PFSK-1 (cell line): ENCODE measurements around the gene TTI1.

Experiments
- FOXP2 ChIP-seq: optimal IDR thresholded peaks from 2 replicates; pipeline ENCODE3; 2011; ENCODE audit warnings: borderline replicate concordance, control low read depth, inconsistent platforms; ENCODE audit not compliant: insufficient read depth; ENCODE audit errors: extremely low read length, extremely low read depth
- POLR2AphosphoS5 ChIP-seq: IDR thresholded peaks from 2 replicates; pipeline ENCODE4 v1.6.1; 2012; ENCODE audit warnings: low read depth, mild to moderate bottlenecking, control low read depth, low read length, moderate library complexity
- REST ChIP-seq, 2 experiments: IDR thresholded peaks; 2 replicates each; pipeline versions ENCODE4 v1.6.1 to v1.8.0; 2011 to 2012; ENCODE audit warnings: low read depth in 2 of 2, low read length in 2 of 2, control low read depth in 1 of 2, inconsistent platforms in 1 of 2, mild to moderate bottlenecking in 1 of 2, moderate library complexity in 1 of 2; ENCODE audit not compliant: insufficient read depth in 1 of 2
- SIN3A ChIP-seq: IDR thresholded peaks from 2 replicates; pipeline ENCODE4 v1.6.1; 2012; ENCODE audit warnings: mild to moderate bottlenecking, low read length, moderate library complexity, borderline replicate concordance; ENCODE audit not compliant: insufficient read depth
- TAF1 ChIP-seq: IDR thresholded peaks from 2 replicates; pipeline ENCODE4 v1.6.1; 2012; ENCODE audit warnings: low read length, control low read depth, borderline replicate concordance; ENCODE audit not compliant: insufficient read depth

TTI1 gene

DNA sequence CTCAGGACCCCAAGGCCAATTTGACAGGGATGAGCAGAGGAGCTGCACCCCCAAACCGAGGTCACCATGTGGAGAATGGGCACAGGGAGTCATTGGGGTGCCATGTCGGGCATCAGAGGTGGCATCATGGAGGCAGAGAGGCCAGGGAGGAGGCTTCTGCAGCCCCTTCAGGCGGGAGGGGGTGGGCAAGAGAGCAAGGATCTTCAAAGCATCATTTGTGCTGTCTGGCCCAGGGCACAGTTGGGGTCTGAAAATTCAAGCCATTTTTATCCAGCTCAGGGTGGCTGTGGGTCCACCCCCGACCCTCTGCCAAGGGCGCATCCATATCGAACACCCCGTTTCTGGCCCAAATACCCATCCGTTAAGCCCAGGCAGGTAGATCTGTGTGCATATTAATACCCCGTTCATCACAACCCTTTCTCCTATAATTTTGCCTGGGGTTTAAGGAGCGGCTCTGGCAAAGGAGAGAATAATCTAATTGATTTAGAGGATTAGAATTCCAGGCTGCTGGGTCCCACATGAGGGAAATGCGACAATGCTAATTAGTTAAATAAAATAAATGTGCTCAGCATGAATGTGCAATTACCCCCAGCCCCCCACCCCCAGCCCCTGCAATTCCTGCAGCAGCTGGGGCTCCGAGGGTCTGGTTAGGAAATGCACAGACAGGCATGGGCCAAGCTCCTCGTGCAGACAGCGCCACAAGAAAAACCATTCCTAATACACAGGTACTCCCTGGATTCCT, 98.5 kb downstream of the TTI1 start:
- TF ChIP-seq POLR2AphosphoS5, result no peak
- no peak for TF ChIP-seq REST (IDR thresholded peaks at IDR 0.05; ENCODE audit: insufficient read depth in 1 of 2, low read depth in 2 of 2, low read length in 2 of 2)
- TF ChIP-seq TAF1, result no peak
- TF ChIP-seq FOXP2, result no peak
- no peak for TF ChIP-seq SIN3A

DNA sequence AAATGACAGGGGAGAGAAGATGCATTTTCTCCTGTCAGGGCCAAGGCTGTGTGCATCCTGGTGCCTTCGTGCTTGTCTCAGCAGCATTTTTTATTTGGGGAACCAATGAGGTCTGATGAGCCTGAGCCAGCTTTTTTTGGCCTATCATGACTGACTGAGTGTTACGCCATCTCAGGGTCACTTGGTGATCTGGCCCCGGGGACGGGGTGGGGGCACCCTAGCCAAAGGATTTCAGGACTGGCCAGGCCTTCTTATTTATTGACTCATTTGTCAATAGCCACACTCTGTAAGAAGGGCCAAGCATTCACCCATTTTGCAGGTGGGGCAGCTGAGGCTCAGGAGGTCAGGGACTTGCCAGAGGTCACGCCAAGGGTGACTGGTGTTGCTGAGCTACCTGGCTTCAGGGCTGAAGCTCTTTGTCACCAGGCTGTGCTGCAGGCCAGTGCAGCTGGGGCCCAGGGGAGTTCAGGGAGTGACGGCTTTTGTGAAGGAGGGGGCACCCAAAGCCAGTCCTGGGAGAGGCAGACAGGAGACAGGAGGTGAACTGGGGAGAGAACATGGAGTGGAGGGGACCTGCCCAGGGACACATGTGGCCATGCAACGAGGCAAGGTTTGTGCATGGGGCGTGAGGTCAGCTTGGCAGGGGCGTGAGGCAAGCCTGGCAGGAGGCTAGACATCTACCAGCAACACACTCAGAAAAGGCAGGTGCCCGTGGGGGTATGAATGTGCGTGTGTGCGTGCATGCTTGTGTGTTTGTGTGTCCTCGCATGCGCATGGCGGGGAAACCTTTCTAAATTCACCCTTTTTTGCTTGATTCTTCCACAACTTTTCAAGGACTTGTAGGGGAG, 99.2 kb downstream of the TTI1 start:
- no peak for TF ChIP-seq SIN3A
